Heart right ventricle (tissue), 16 donors: Measurements from ENCODE around the gene FCHSD2. TPM values are rescaled to one million over a fixed set of nuclear protein-coding genes. Genes with fewer than 3 reads are reported as not detected.
"Not testable (repeated sequence)": the region's sequence is repeated elsewhere in the genome, so short reads cannot be mapped to it uniquely, and the experiment has no call there.

ENCODE experiments used
- ATAC-seq, 8 donors: fragments of 200-7000 bp; cut with Tn5 transposase; one replicate each; pipeline ENCODE4 v1.9.1; 2020; ENCODE audit warnings: mild to moderate bottlenecking in 8 of 8, moderate library complexity in 8 of 8, moderate number of reproducible peaks in 1 of 8
- DNase-seq, 2 donors: peaks; one replicate each; pipeline ENCODE4 v3.0.0-alpha.2; 2020
- H3K27ac ChIP-seq, 10 donors: fragments of 200-600 bp; sonication (generic) in 2 of 10; one replicate each; pipeline versions ENCODE4 v1.5.0 to v1.8.0; 2020 to 2022; ENCODE audit warnings: mild to moderate bottlenecking in 3 of 10
- H3K27me3 ChIP-seq, 7 donors: fragments of 200-600 bp; one replicate each; pipeline ENCODE4 v1.8.0; 2021 to 2022; ENCODE audit warnings: mild to moderate bottlenecking in 2 of 7
- H3K36me3 ChIP-seq, 9 donors: fragments of 200-600 bp; sonication (generic) in 1 of 9; one replicate each; pipeline versions ENCODE4 v1.5.0 to v1.8.0; 2020 to 2022; ENCODE audit warnings: mild to moderate bottlenecking in 2 of 9
- H3K4me1 ChIP-seq, 9 donors: fragments of 200-600 bp; sonication (generic) in 1 of 9; one replicate each; pipeline versions ENCODE4 v1.5.0 to v1.8.0; 2020 to 2022; ENCODE audit warnings: mild to moderate bottlenecking in 4 of 9
- H3K4me3 ChIP-seq, 10 donors: fragments of 200-600 bp; sonication (generic) in 2 of 10; one replicate each; pipeline versions ENCODE4 v1.5.0 to v1.8.0; 2020 to 2022; ENCODE audit warnings: mild to moderate bottlenecking in 7 of 10, moderate library complexity in 2 of 10
- H3K9me3 ChIP-seq, 11 donors: fragments of 200-600 bp in 10 of 11; sonication (generic) in 2 of 11; one replicate each; pipeline versions ENCODE4 v1.5.0 to v1.8.0; 2013 to 2022; ENCODE audit warnings: mild to moderate bottlenecking in 2 of 11, control low read depth in 1 of 11, moderate library complexity in 1 of 11
- WGBS, 2 donors: extraction: QIAGEN DNeasy Blood & Tissue Kit; methylation state at CpG; one replicate each; pipeline ENCODE4 v1.1.7; 2013; ENCODE audit warnings: inconsistent platforms in 1 of 2; 5-methylcytosine and 5-hydroxymethylcytosine counted together
- intact Hi-C, 10 donors: fragments of 100-400 bp; cut with DNase I; formaldehyde crosslinking; loops; one replicate each; pipeline versions ENCODE4 v1.11.1 to v1.14.2; 2022
- polyA plus RNA-seq, 2 donors: library from polyadenylated mRNA; stranded (reverse); fragments of 200-250 nt; gene quantifications; one replicate each; pipeline ENCODE4 v1.2.3, GENCODE V29; 2013
- total RNA-seq, 10 donors: library from RNA; stranded (reverse); fragmentation: NEBNext Ultra II Directional in 3 of 10; extraction: Animal tissue kit (Norgen Biotek cat#: 25700) in 3 of 10; gene quantifications; one replicate each; pipeline versions ENCODE4 v1.2.1 to v1.2.4, GENCODE V29; 2021 to 2023
- TF ChIP-seq, protein P1 (sequence below), 9 donors: fragments of 200-600 bp; sonication (generic) in 2 of 9; IDR thresholded peaks; one replicate each; pipeline versions ENCODE4 v1.5.0 to v1.8.0; 2021 to 2022; ENCODE audit warnings: antibody characterized with exemption in 9 of 9, mild to moderate bottlenecking in 5 of 9, moderate library complexity in 1 of 9
- donor health status: Arrhythmogenic right ventricular cardiomyopathy.
- donor health status: ischemic (EF 13 %, LVEDD 7.1; RV severe dilation, severe dysfunction).
- donor health status: healthy with polysubstance abuse.
- donor health status: DM: no; HTN: yes; CAD: no.
- donor health status: DM: no; HTN: no; CAD: no.
- donor health status: ischemic (EF 25% LVEDD 6.9; RV normal size, moderate dysfunction).
- donor health status: ischemic (EF 25% LVEDD 5.7; RV mildly dilated, moderate dysfunction).
- donor health status: healthy.
- donor health status: DM: yes; HTN: yes; CAD: no.
- donor health status: Ischemic cardiomyopathy.
- donor health status: ischemic (EF 35%, LVEDD 5.7; RV mildly dilated, moderate dysfunction).
- donor health status: nonischemic (EF 11% LVEDD 7.7; RV severe dilation, severe dysfunction).
- donor health status: DM: yes; HTN: yes; CAD: no.
- donor health status: PGD.
- donor health status: ischemic (EF 29% LVEDD 5.4; RV normal size, mild dysfunction).
- donor health status: nonischemic (EF 23%, LVEDD 6.1; RV moderate dilation, normal function).

FCHSD2 gene
- total and polyA plus RNA-seq, 12 donors = 16.1 to 48.4 (median 37.5) TPM

DNA sequence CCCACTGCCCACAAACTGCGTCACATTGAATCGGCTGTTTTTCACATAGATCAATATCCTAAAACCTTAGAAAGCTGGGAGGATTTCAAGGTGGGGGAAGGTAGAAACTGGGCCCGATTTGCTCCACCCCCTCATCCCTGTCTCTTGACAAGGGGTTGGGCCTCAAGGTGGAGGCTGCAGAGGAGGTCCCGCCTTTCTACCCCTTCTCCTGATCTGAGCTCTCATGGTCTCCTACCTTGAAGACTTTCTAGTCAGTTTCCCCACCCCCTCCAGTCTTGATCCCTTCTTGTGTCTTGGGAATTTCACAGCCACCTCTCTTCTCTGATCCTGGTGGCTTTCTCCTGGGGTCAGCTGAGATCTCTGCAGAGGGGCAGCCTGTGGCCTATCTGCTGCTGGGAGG lies 343.8 kb downstream of the FCHSD2 start:
- DNase-seq (no peak), ATAC-seq (no peak)
- Histone ChIP-seq H3K4me3 (no peak overlapping the region), H3K27ac (no peak overlapping the region), H3K9me3 (no peaks in the 10 kb centered on the region), H3K36me3 (no peaks in the 10 kb centered on the region), H3K4me1 (peaks cover under 1 to 11% (median 8%) of the 10 kb centered on the region in 9 donors), H3K27me3 (no peaks in the 10 kb centered on the region)
- intact Hi-C loops = loop anchor here in 1 of 10 donors (10.0 kb wide), 1 partner anchor 214 kb away; no protein-coding TSS in a partner anchor
- TF ChIP-seq, protein P1, sequence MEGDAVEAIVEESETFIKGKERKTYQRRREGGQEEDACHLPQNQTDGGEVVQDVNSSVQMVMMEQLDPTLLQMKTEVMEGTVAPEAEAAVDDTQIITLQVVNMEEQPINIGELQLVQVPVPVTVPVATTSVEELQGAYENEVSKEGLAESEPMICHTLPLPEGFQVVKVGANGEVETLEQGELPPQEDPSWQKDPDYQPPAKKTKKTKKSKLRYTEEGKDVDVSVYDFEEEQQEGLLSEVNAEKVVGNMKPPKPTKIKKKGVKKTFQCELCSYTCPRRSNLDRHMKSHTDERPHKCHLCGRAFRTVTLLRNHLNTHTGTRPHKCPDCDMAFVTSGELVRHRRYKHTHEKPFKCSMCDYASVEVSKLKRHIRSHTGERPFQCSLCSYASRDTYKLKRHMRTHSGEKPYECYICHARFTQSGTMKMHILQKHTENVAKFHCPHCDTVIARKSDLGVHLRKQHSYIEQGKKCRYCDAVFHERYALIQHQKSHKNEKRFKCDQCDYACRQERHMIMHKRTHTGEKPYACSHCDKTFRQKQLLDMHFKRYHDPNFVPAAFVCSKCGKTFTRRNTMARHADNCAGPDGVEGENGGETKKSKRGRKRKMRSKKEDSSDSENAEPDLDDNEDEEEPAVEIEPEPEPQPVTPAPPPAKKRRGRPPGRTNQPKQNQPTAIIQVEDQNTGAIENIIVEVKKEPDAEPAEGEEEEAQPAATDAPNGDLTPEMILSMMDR (IDR thresholded peaks at IDR 0.05) = no peak
- 77 to 86% methylated on average over 4 of the region's 4 CpGs for WGBS, 2 donors

DNA sequence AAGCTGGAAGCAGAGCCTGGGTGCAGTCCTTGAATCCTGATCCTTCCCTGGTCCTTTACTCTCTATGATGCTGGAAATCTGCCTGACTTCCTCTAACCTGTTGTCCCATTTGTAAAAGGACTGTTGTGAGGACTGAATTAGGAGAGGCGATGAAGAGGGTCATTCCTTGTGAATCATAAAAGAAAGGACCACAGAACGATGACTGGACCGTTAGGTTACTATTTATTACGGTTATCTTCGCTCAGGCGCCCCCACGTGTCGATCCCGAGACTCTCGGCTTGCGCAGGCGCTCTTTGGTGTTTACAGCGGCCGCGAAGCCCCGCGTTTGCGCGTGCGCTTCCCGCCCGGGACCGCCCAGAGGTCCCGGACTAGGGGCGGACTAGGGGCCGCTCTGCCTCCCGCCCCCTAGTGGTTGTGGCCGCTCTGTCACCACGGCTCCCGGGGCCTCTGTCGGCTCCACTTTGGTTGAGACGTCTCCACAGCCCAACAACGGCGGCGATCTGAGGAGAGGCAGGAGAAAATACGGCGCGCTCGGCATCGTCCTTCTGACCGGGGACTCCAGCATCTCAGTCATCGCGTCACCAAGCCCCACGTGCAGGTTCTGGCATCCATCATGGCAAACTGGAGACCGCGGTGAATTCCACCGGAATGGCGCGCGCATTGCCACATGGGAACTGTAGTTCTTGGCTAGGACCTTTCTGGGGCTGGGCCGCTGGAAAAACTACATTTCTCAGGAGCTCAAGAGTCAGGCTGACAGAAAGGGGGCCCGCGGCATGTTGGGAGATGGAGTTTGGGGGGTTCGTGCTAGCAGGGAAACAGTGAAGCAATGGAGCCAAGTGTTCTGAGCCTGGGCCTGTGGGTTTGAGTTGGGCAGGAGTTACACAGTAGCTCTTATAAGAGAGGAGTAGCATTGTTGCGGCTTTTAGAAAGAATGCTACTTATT lies 348.4 kb downstream of the FCHSD2 start, which contains the start of gene STARD10:
STARD10 (minus strand) TSS at position 623 of the 943 bp plus-strand sequence. CDS start 12,866 bp downstream, outside the sequence.
- Histone ChIP-seq H3K27me3 (no peaks in the 10 kb centered on the region), H3K9me3 (no peaks in the 10 kb centered on the region), H3K27ac (peak within 1 kb of the TSS; percentile 83 to 96 (median 90)), H3K4me1 (peaks cover 7 to 37% (median 34%) of the 10 kb centered on the region in 9 donors), H3K36me3 (no peaks in the 10 kb centered on the region), H3K4me3 (peak within 1 kb of the TSS; percentile 51 to 78 (median 68))
- WGBS, 2 donors = 1% methylated on average over 55 of the region's 55 CpGs
- ATAC-seq (peak; percentile 95 to 98 (median 97)), DNase-seq (peak; percentile 96 to 97)
- TF ChIP-seq, protein P1 (IDR thresholded peaks at IDR 0.05) = peak; percentile 94 to 100 (median 98)
- intact Hi-C loops = loop anchor here in 9 of 10 donors (1.0 to 10.0 kb wide), 7 partner anchors 66 to 209 kb away; no protein-coding TSS in a partner anchor

DNA sequence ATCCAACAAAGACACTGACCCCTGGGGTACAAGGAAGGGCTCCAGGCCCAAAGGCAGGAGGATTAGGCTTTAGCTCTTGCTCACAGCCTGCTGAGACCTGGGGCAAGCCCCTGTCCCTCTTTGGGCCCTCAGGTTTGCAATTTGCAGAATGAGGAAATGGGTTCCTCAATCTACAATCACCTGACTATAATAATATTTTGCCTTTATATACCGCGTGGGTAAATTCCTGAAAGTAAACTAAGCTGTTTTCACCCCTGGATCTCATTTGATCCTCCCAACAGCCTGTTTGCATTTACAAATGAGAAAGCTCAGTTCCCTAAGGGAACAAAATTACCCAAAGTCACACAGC lies 349.1 kb downstream of the FCHSD2 start:
- Histone ChIP-seq H3K4me3 (peak overlapping the region in 7 of 10 donors; percentile 60 to 78 (median 69)), H3K9me3 (no peaks in the 10 kb centered on the region), H3K27ac (peak overlapping the region; percentile 83 to 96 (median 90)), H3K36me3 (no peaks in the 10 kb centered on the region), H3K4me1 (peaks cover 7 to 44% (median 35%) of the 10 kb centered on the region in 9 donors), H3K27me3 (no peaks in the 10 kb centered on the region)
- intact Hi-C loops = loop anchor here in 8 of 10 donors (1.0 to 10.0 kb wide), 6 partner anchors 66 to 208 kb away; no protein-coding TSS in a partner anchor
- ATAC-seq (no peak), DNase-seq (no peak)
- 79 to 81% methylated on average over 2 of the region's 2 CpGs for WGBS, 2 donors
- TF ChIP-seq, protein P1 (IDR thresholded peaks at IDR 0.05) = no peak

DNA sequence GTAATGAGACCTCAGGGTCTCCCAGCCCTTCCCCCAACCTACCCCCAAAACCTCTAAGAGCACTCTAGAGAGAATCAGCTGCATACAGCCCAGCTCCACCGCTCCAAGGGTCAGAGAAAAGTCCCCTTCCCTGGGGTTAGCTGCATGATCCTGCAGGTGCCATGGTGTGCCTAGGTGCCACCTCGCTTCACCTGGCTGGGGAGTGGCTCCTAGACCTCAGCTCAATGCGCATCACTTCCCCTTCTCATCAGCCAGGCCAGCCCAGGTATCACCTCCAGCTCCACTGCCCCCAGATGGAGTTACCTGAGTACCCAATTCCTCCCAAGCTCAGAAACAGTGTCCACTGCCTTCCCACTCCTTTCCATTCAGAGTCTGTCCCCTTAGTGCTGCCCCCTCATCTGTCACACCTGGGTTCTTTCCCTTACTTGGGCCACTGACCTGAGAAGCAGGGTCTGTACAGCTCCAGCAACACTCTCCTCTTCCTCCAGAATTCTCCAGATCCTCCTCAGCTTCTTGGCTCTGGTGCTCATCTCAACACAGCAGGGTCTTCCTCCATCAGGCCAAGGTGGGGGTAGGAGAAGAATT lies 349.6 kb downstream of the FCHSD2 start:
- intact Hi-C loops = loop anchor here in 8 of 10 donors (1.0 to 10.0 kb wide), 6 partner anchors 65 to 208 kb away; no protein-coding TSS in a partner anchor
- no peak for ATAC-seq

DNA sequence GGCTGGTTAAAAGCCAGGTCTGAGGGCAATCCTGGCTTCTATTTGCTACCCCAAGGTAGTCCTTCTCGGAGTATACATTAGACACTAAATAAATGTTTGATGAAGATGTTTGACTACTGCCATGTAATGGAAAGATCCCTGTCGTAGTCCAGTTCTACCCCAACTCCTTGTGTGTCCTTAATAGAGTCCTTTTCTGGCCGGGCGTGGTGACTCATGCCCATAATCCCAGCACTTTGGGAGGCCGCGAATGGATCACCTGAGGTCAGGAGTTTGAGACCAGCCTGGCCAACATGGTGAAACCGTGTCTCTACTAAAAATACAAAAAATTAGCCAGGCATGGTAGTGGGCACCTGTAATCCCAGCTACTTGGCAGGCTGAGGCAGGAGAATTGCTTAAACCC lies 350.9 kb downstream of the FCHSD2 start:
- H3K4me1 ChIP-seq = peaks cover 7 to 60% (median 35%) of the 10 kb centered on the region in 9 donors
- H3K36me3 ChIP-seq, H3K27me3 ChIP-seq, H3K9me3 ChIP-seq, ATAC-seq, H3K27ac ChIP-seq, DNase-seq, H3K4me3 ChIP-seq: not testable (repeated sequence)
- intact Hi-C loops = loop anchor here in 4 of 10 donors (5.0 to 10.0 kb wide), 3 partner anchors 64 to 206 kb away; no protein-coding TSS in a partner anchor
- 91 to 92% methylated on average over 7 of the region's 7 CpGs for WGBS, 2 donors

More for the DNA sequence above, 349.6 kb downstream of the FCHSD2 start:
- DNase-seq = no peak
- 96 to 97% methylated on average over 3 of the region's 3 CpGs for WGBS, 2 donors
- H3K4me1 ChIP-seq = peaks cover 7 to 49% (median 35%) of the 10 kb centered on the region in 9 donors
- no peaks in the 10 kb centered on the region for H3K27me3 ChIP-seq
- TF ChIP-seq, protein P1 (IDR thresholded peaks at IDR 0.05) = no peak
- peak overlapping the region in 9 of 10 donors; percentile 83 to 96 (median 90) for H3K27ac ChIP-seq
- no peaks in the 10 kb centered on the region for H3K36me3 ChIP-seq
- no peaks in the 10 kb centered on the region for H3K9me3 ChIP-seq
- H3K4me3 ChIP-seq = no peak overlapping the region
